GM12873 (cell line): ENCODE results near the gene ADGRL3.

ENCODE experiments used
- CTCF ChIP-seq: IDR thresholded peaks from 2 replicates; pipeline ENCODE4 v1.5.1; 2012; ENCODE audit warnings: low read depth, mild to moderate bottlenecking, moderate library complexity, low read length, control low read depth; ENCODE audit not compliant: insufficient read depth; ENCODE audit errors: missing control alignments

Gene ADGRL3

GRCh38 chr4:61220556-61220955 lies 20.4 kb downstream of the ADGRL3 start:
- no peak for TF ChIP-seq CTCF

GRCh38 chr4:61223385-61223784 lies 23.3 kb downstream of the ADGRL3 start:
- no peak for TF ChIP-seq CTCF

- no peak for TF ChIP-seq CTCF
These were observed 24.4 kb downstream of the ADGRL3 start for GRCh38 chr4:61224573-61224972.

- TF ChIP-seq CTCF = no peak
These were observed 25.5 kb downstream of the ADGRL3 start for GRCh38 chr4:61225656-61226055.

GRCh38 chr4:61231421-61231820 lies 31.3 kb downstream of the ADGRL3 start:
- TF ChIP-seq CTCF = no peak

- TF ChIP-seq CTCF = no peak
These were observed 39.1 kb downstream of the ADGRL3 start for GRCh38 chr4:61239250-61239649.

GRCh38 chr4:61243962-61244361 lies 43.8 kb downstream of the ADGRL3 start:
- no peak for TF ChIP-seq CTCF
